Measurements from ENCODE around the gene VN1R5.

DNA sequence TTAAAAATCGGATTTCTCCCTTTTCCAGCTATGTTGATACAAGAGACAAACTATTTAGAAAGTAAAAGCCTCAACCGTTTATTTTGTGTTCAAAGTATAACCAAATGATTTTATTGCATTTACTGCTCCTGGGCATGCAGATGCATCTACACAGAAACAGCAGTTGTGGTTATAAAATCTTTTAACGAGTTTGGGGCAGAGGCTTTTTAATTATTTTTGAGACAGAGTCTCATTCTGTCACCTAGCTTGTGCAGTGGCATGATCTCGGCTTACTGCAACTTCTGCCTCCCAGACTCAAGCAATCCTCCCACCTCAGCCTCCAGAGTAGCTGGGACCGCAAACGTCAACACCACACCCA is 42.2 kb downstream of the VN1R5 start:
- TF ChIP-seq, protein P1, sequence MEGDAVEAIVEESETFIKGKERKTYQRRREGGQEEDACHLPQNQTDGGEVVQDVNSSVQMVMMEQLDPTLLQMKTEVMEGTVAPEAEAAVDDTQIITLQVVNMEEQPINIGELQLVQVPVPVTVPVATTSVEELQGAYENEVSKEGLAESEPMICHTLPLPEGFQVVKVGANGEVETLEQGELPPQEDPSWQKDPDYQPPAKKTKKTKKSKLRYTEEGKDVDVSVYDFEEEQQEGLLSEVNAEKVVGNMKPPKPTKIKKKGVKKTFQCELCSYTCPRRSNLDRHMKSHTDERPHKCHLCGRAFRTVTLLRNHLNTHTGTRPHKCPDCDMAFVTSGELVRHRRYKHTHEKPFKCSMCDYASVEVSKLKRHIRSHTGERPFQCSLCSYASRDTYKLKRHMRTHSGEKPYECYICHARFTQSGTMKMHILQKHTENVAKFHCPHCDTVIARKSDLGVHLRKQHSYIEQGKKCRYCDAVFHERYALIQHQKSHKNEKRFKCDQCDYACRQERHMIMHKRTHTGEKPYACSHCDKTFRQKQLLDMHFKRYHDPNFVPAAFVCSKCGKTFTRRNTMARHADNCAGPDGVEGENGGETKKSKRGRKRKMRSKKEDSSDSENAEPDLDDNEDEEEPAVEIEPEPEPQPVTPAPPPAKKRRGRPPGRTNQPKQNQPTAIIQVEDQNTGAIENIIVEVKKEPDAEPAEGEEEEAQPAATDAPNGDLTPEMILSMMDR (IDR thresholded peaks at IDR 0.05; ENCODE audit: insufficient read depth, low read length, poor library complexity, severe bottlenecking): no peak
- no peak for TF ChIP-seq EZH2phosphoT487 (conservative IDR thresholded peaks at IDR 0.05; ENCODE audit: low read length)
